A549 treated with AZD2906 at 1 μM for 4 hours (cell line): Measurements from ENCODE around the gene SH3BGRL3. TPM values are rescaled to one million over a fixed set of nuclear protein-coding genes. Genes with fewer than 3 reads are reported as not detected.

Experiments used
- total RNA-seq: library from RNA; stranded (reverse); fragments of 200-300 nt; extraction: Qiagen RNA extraction; gene quantifications from 5 replicates; pipeline ENCODE4 v1.2.3, GENCODE V29; 2022

SH3BGRL3 gene
- 108 to 151 TPM (median 140 TPM) in 5 replicates for total RNA-seq

GRCh38 chr1:26279456-26280332 lies at the start of gene SH3BGRL3:
SH3BGRL3 (plus strand) TSS chr1:26280086; CDS start chr1:26280156, 70 bp downstream.

GRCh38 chr1:26233903-26234643 lies 45.8 kb upstream of the SH3BGRL3 start, which contains the start of gene CEP85:
CEP85 (plus strand) TSS chr1:26234200; CDS start chr1:26239784, 5,584 bp downstream.

GRCh38 chr1:26306290-26307229 lies 26.7 kb downstream of the SH3BGRL3 start, which contains the start of gene UBXN11:
UBXN11 (minus strand) TSS chr1:26306636; CDS start chr1:26302883, 3,753 bp downstream.

GRCh38 chr1:26317612-26318337 lies 37.9 kb downstream of the SH3BGRL3 start, which contains the start of gene CD52:
CD52 (plus strand) TSS chr1:26317958; CDS start chr1:26318018, 60 bp downstream.

Other genes starting within 250 kb of the SH3BGRL3 start
- gene SLC30A2, start 234.0 kb upstream of the SH3BGRL3 start, total RNA-seq, result 0.26 to 0.70 TPM (median 0.38 TPM) in 5 replicates
- 1.8 to 2.9 TPM (median 2.3 TPM) in 5 replicates for gene TRIM63, start 212.5 kb upstream of the SH3BGRL3 start, total RNA-seq
- 1.7 to 2.4 TPM (median 1.9 TPM) in 5 replicates for gene PDIK1L, start 168.3 kb upstream of the SH3BGRL3 start, total RNA-seq
- 0.03 to 0.07 TPM (median 0.03 TPM) in 3 of 5 replicates, not detected in the others for gene FAM110D, start 121.0 kb upstream of the SH3BGRL3 start, total RNA-seq
- gene C1orf232, start 111.1 kb upstream of the SH3BGRL3 start, total RNA-seq, result not detected in 5 replicates
- 51.7 to 70.4 TPM (median 65.4 TPM) in 5 replicates for gene ZNF593, start 110.2 kb upstream of the SH3BGRL3 start, total RNA-seq
- gene ZNF593OS, start 108.3 kb upstream of the SH3BGRL3 start, total RNA-seq, result 0.18 to 0.28 TPM in 2 of 5 replicates, not detected in the others
- 0.04 to 0.39 TPM (median 0.31 TPM) in 5 replicates for gene CNKSR1, start 102.6 kb upstream of the SH3BGRL3 start, total RNA-seq
- not detected in 5 replicates for gene CATSPER4, start 89.5 kb upstream of the SH3BGRL3 start, total RNA-seq
- gene CEP85, start 45.9 kb upstream of the SH3BGRL3 start, total RNA-seq, result 10.9 to 13.1 TPM (median 12.7 TPM) in 5 replicates
- 11.1 to 16.2 TPM (median 14.7 TPM) in 5 replicates for gene UBXN11, start 26.6 kb downstream of the SH3BGRL3 start, total RNA-seq
- not detected in 5 replicates for gene CD52, start 37.9 kb downstream of the SH3BGRL3 start, total RNA-seq
- gene CRYBG2, start 74.0 kb downstream of the SH3BGRL3 start, total RNA-seq, result 1.4 to 2.7 TPM (median 1.6 TPM) in 5 replicates
- not detected in 5 replicates for gene ZNF683, start 92.7 kb downstream of the SH3BGRL3 start, total RNA-seq
- 0.02 TPM in 1 of 5 replicates, not detected in the others for gene LIN28A, start 130.7 kb downstream of the SH3BGRL3 start, total RNA-seq
- 21.9 to 29.9 TPM (median 22.2 TPM) in 5 replicates for gene DHDDS, start 152.2 kb downstream of the SH3BGRL3 start, total RNA-seq
- gene HMGN2, start 192.4 kb downstream of the SH3BGRL3 start, total RNA-seq, result 315 to 393 TPM (median 327 TPM) in 5 replicates
- 13.9 to 17.0 TPM (median 16.5 TPM) in 5 replicates for gene RPS6KA1, start 249.7 kb downstream of the SH3BGRL3 start, total RNA-seq